NCI-H82 treated with DMSO at 0.1 percent for 48 hours (cell line): ENCODE measurements around the gene ADGRA1.

Source experiments
- DNase-seq: peaks from one replicate; lab custom pipeline; 2025; ENCODE audit not compliant: unreplicated experiment; lab: John Stamatoyannopoulos, UW

The ADGRA1 gene

GRCh38 chr10:133160826-133161471 lies 73.2 kb downstream of the ADGRA1 start:
- no peak for DNase-seq

- no peak for DNase-seq
These were observed 73.9 kb downstream of the ADGRA1 start for GRCh38 chr10:133161486-133162109.

- DNase-seq = no peak
These were observed 74.6 kb downstream of the ADGRA1 start for GRCh38 chr10:133162178-133162909.

GRCh38 chr10:133162910-133163856 lies 75.5 kb downstream of the ADGRA1 start:
- no peak for DNase-seq

GRCh38 chr10:133163889-133164815 lies 76.4 kb downstream of the ADGRA1 start:
- no peak for DNase-seq

- DNase-seq = no peak
These were observed 77.3 kb downstream of the ADGRA1 start for GRCh38 chr10:133164816-133165555.

- DNase-seq = no peak
These were observed 78.1 kb downstream of the ADGRA1 start for GRCh38 chr10:133165556-133166503.

GRCh38 chr10:133166504-133166827 lies 78.7 kb downstream of the ADGRA1 start:
- DNase-seq = no peak

GRCh38 chr10:133166828-133167692 lies 79.3 kb downstream of the ADGRA1 start:
- DNase-seq = no peak

GRCh38 chr10:133167693-133168616 lies 80.2 kb downstream of the ADGRA1 start:
- no peak for DNase-seq

- DNase-seq = no peak
These were observed 80.9 kb downstream of the ADGRA1 start for GRCh38 chr10:133168617-133169031.

GRCh38 chr10:133169173-133169947 lies 81.6 kb downstream of the ADGRA1 start:
- no peak for DNase-seq

- no peak for DNase-seq
These were observed 82.4 kb downstream of the ADGRA1 start for GRCh38 chr10:133170092-133170491.

- no peak for DNase-seq
These were observed 86.3 kb downstream of the ADGRA1 start for GRCh38 chr10:133173860-133174640.
